Measurements from ENCODE around the gene SUGCT. TPM values are rescaled to one million over a fixed set of nuclear protein-coding genes. Genes with fewer than 3 reads are reported as not detected.

The SUGCT gene
- total RNA-seq, 2 experiments from 2014 or later, result 0.95 to 1.2 TPM

- H3K4me3 Mint-ChIP-seq, result no peak overlapping the region
- POLR2A ChIA-PET, result no interaction called here
- Histone ChIP-seq H3K27me3 (ENCODE audit: control insufficient read depth in 1 of 2, insufficient read depth in 2 of 2, low read length in 2 of 2) (no peaks in the 10 kb centered on the region), H3K4me1 (ENCODE audit: insufficient read depth, low read length) (no peaks in the 10 kb centered on the region), H3K4me3 (ENCODE audit: low read length) (no peak overlapping the region), H3K27ac (ENCODE audit: low read depth in 1 of 2, low read length in 2 of 2) (no peak overlapping the region), H3K9me3 (ENCODE audit: control insufficient read depth in 1 of 2, insufficient read depth in 1 of 2, low read length in 2 of 2) (no peaks in the 10 kb centered on the region), H3K36me3 (ENCODE audit: insufficient read depth, low read length) (no peaks in the 10 kb centered on the region)
- no peak overlapping the region for H3K27ac Mint-ChIP-seq
- no peak for TF ChIP-seq CTCF (IDR thresholded peaks at IDR 0.05)
- H3K27me3 Mint-ChIP-seq, result no peaks in the 10 kb centered on the region
- CTCF ChIA-PET, result no interaction called here
- no peaks in the 10 kb centered on the region for H3K36me3 Mint-ChIP-seq (ENCODE audit: low read depth)
- ATAC-seq (ENCODE audit: poor library complexity), result no peak
- H3K9me3 Mint-ChIP-seq, result no peaks in the 10 kb centered on the region
- H3K4me1 Mint-ChIP-seq (ENCODE audit: low read depth), result no peaks in the 10 kb centered on the region
- intact Hi-C loops (cut with DNase I, micrococcal nuclease), result no loop called here
- no peak for DNase-seq
Measured at GRCh38 chr7:40544871-40545303, 410.1 kb downstream of the SUGCT start.

GRCh38 chr7:40545739-40546138 is 410.9 kb downstream of the SUGCT start:
- no peak overlapping the region for H3K27ac ChIP-seq (ENCODE audit: low read depth in 1 of 2, low read length in 2 of 2)
- intact Hi-C loops (cut with DNase I, micrococcal nuclease), result no loop called here
- Mint-ChIP-seq H3K4me3 (no peak overlapping the region), H3K36me3 (ENCODE audit: low read depth) (no peaks in the 10 kb centered on the region), H3K27me3 (no peaks in the 10 kb centered on the region), H3K9me3 (no peaks in the 10 kb centered on the region), H3K4me1 (ENCODE audit: low read depth) (no peaks in the 10 kb centered on the region), H3K27ac (no peak overlapping the region)
- ChIA-PET POLR2A (no interaction called here), CTCF (no interaction called here)
- no peak for DNase-seq
- no peak for ATAC-seq (ENCODE audit: poor library complexity)
- H3K4me3 ChIP-seq (ENCODE audit: low read length), result no peak overlapping the region
- H3K4me1 ChIP-seq (ENCODE audit: insufficient read depth, low read length), result no peaks in the 10 kb centered on the region
- H3K27me3 ChIP-seq (ENCODE audit: control insufficient read depth in 1 of 2, insufficient read depth in 2 of 2, low read length in 2 of 2), result no peaks in the 10 kb centered on the region
- no peak for TF ChIP-seq CTCF (IDR thresholded peaks at IDR 0.05)
- H3K9me3 ChIP-seq (ENCODE audit: control insufficient read depth in 1 of 2, insufficient read depth in 1 of 2, low read length in 2 of 2), result no peaks in the 10 kb centered on the region
- no peaks in the 10 kb centered on the region for H3K36me3 ChIP-seq (ENCODE audit: insufficient read depth, low read length)

GRCh38 chr7:40546616-40547501 is 412.1 kb downstream of the SUGCT start:
- ChIA-PET CTCF (no interaction called here), POLR2A (no interaction called here)
- intact Hi-C loops (cut with DNase I, micrococcal nuclease), result no loop called here
- Histone ChIP-seq H3K36me3 (ENCODE audit: insufficient read depth, low read length) (no peaks in the 10 kb centered on the region), H3K9me3 (ENCODE audit: control insufficient read depth in 1 of 2, insufficient read depth in 1 of 2, low read length in 2 of 2) (no peaks in the 10 kb centered on the region), H3K27ac (ENCODE audit: low read depth in 1 of 2, low read length in 2 of 2) (no peak overlapping the region), H3K27me3 (ENCODE audit: control insufficient read depth in 1 of 2, insufficient read depth in 2 of 2, low read length in 2 of 2) (no peaks in the 10 kb centered on the region), H3K4me3 (ENCODE audit: low read length) (no peak overlapping the region), H3K4me1 (ENCODE audit: insufficient read depth, low read length) (no peaks in the 10 kb centered on the region)
- TF ChIP-seq CTCF (IDR thresholded peaks at IDR 0.05), result no peak
- Mint-ChIP-seq H3K27ac (no peak overlapping the region), H3K9me3 (no peaks in the 10 kb centered on the region), H3K4me1 (ENCODE audit: low read depth) (no peaks in the 10 kb centered on the region), H3K36me3 (ENCODE audit: low read depth) (no peaks in the 10 kb centered on the region), H3K27me3 (no peaks in the 10 kb centered on the region), H3K4me3 (no peak overlapping the region)
- DNase-seq (peak in 1 of 14 experiments; percentile 9), ATAC-seq (ENCODE audit: poor library complexity) (no peak)
